Upper lobe of left lung (tissue), 6 donors: Measurements from ENCODE around the gene TXNRD2. TPM values are rescaled to one million over a fixed set of nuclear protein-coding genes. Genes with fewer than 3 reads are reported as not detected.

Source experiments
- ATAC-seq, 2 donors: fragments of 200-7000 bp; cut with Tn5 transposase; one replicate each; pipeline ENCODE4 v1.9.1; 2022; ENCODE audit warnings: mild to moderate bottlenecking in 2 of 2, moderate library complexity in 2 of 2; ENCODE audit not compliant: low FRiP score in 2 of 2
- DNase-seq, 2 donors: peaks; one replicate each; pipeline ENCODE4 v3.0.0-alpha.2; 2019 to 2020
- H3K27ac ChIP-seq, 4 donors: fragments of 200-600 bp; sonication (generic); one replicate each; pipeline ENCODE4 v1.5.1; 2016 to 2019
- H3K27me3 ChIP-seq, 4 donors: fragments of 200-600 bp; sonication (generic); one replicate each; pipeline ENCODE4 v1.5.1; 2017 to 2019
- H3K36me3 ChIP-seq, 4 donors: fragments of 200-600 bp; sonication (generic); one replicate each; pipeline ENCODE4 v1.5.1; 2016 to 2019
- H3K4me1 ChIP-seq, 4 donors: fragments of 200-600 bp; sonication (generic); one replicate each; pipeline ENCODE4 v1.5.1; 2018 to 2019
- H3K4me3 ChIP-seq, 4 donors: fragments of 200-600 bp; sonication (generic); one replicate each; pipeline ENCODE4 v1.5.1; 2017 to 2019; ENCODE audit warnings: mild to moderate bottlenecking in 2 of 4, moderate library complexity in 1 of 4
- H3K9me3 ChIP-seq, 4 donors: fragments of 200-600 bp; sonication (generic); one replicate each; pipeline ENCODE4 v1.5.1; 2018 to 2019
- CTCF ChIP-seq, 6 experiments: fragments of 450-650 bp in 4 of 6; fragments of 200-600 bp in 2 of 6; sonication (generic) in 2 of 6; IDR thresholded peaks; one replicate each; pipeline ENCODE4 v1.5.1; 2016 to 2019; ENCODE audit warnings: antibody characterized with exemption in 6 of 6
- EP300 ChIP-seq, 4 donors: sonication (generic); formaldehyde crosslinking; IDR thresholded peaks; one replicate each; pipeline ENCODE4 v1.5.1; 2017; ENCODE audit warnings: antibody characterized with exemption in 4 of 4, control low read depth in 2 of 4
- POLR2A ChIP-seq, 4 donors: fragments of 450-650 bp; IDR thresholded peaks; one replicate each; pipeline ENCODE4 v1.5.1; 2016 to 2017; ENCODE audit warnings: antibody characterized with exemption in 4 of 4, mild to moderate bottlenecking in 2 of 4
- POLR2AphosphoS5 ChIP-seq, 2 donors: sonication (generic); formaldehyde crosslinking; IDR thresholded peaks; one replicate each; pipeline ENCODE4 v1.5.1; 2017; ENCODE audit warnings: antibody characterized with exemption in 2 of 2
- WGBS, 2 donors: methylation state at CpG; one replicate each; pipeline ENCODE4 v1.1.5; 2017 to 2018; 5-methylcytosine and 5-hydroxymethylcytosine counted together
- total RNA-seq, 6 donors: library from RNA; depleted of rRNA in 4 of 6; stranded (reverse); fragments of >200 nt in 4 of 6; gene quantifications; one replicate each; pipeline versions ENCODE4 v1.1.0 to v1.2.1, GENCODE V29; 2016 to 2021
- donor health status: DM: no; HTN: no; CAD: no; lungs with moderate emphysema.
- donor health status: DM: no; HTN: yes; CAD: no; lungs with severe emphysema.

TXNRD2 gene
- total RNA-seq, 6 donors from 2014 or later, result 29.6 to 78.6 (median 49.3) TPM

- Histone ChIP-seq H3K9me3 (no peaks in the 10 kb centered on the region), H3K36me3 (peaks cover 0 to under 1% (median 0%) of the 10 kb centered on the region in 4 donors), H3K4me3 (peak overlapping the region; percentile 62 to 94 (median 84)), H3K27me3 (no peaks in the 10 kb centered on the region), H3K27ac (peak overlapping the region; percentile 80 to 89 (median 86)), H3K4me1 (peaks cover 15 to 54% (median 27%) of the 10 kb centered on the region in 4 donors)
- TF ChIP-seq CTCF (IDR thresholded peaks at IDR 0.05) (no peak), POLR2A (IDR thresholded peaks at IDR 0.05) (peak in 2 of 4 donors; percentile 40 to 73), POLR2AphosphoS5 (IDR thresholded peaks at IDR 0.05) (peak; percentile 26 to 68)
- ATAC-seq (peak; percentile 67 to 95), DNase-seq (peak; percentile 83 to 96)
- 0 to 1% methylated on average over 28 to 31 of the region's 76 CpGs for WGBS, 2 donors
Observed at GRCh38 chr22:19986410-19987341, 45.1 kb upstream of the TXNRD2 start.

GRCh38 chr22:19986011-19986409 lies 44.4 kb upstream of the TXNRD2 start:
- Histone ChIP-seq H3K9me3 (no peaks in the 10 kb centered on the region), H3K27me3 (no peaks in the 10 kb centered on the region), H3K27ac (peak overlapping the region in 2 of 4 donors; percentile 87 to 89), H3K4me1 (peaks cover 14 to 54% (median 24%) of the 10 kb centered on the region in 4 donors), H3K4me3 (peak overlapping the region; percentile 62 to 94 (median 84)), H3K36me3 (peaks cover 0 to 7% (median 3%) of the 10 kb centered on the region in 4 donors)
- DNase-seq (peak in 1 of 2 donors; percentile 34), ATAC-seq (no peak)
- TF ChIP-seq EP300 (IDR thresholded peaks at IDR 0.05), result no peak
- TF ChIP-seq POLR2A (IDR thresholded peaks at IDR 0.05), result no peak
- no peak for TF ChIP-seq CTCF (IDR thresholded peaks at IDR 0.05)
- no peak for TF ChIP-seq POLR2AphosphoS5 (IDR thresholded peaks at IDR 0.05)
- 75 to 83% methylated on average over 1 to 2 of the region's 2 CpGs for WGBS, 2 donors

GRCh38 chr22:19984851-19985811 lies 43.5 kb upstream of the TXNRD2 start:
- 87 to 91% methylated on average over 10 to 11 of the region's 11 CpGs for WGBS, 2 donors
- peaks cover 0 to 16% (median 7%) of the 10 kb centered on the region in 4 donors for H3K36me3 ChIP-seq
- H3K9me3 ChIP-seq, result no peaks in the 10 kb centered on the region
- TF ChIP-seq POLR2AphosphoS5 (IDR thresholded peaks at IDR 0.05), result no peak
- no peak for TF ChIP-seq EP300 (IDR thresholded peaks at IDR 0.05)
- TF ChIP-seq POLR2A (IDR thresholded peaks at IDR 0.05), result no peak
- no peak for TF ChIP-seq CTCF (IDR thresholded peaks at IDR 0.05)
- H3K27me3 ChIP-seq, result no peaks in the 10 kb centered on the region
- H3K4me3 ChIP-seq, result peak overlapping the region in 1 of 4 donors; percentile 94
- no peak for ATAC-seq
- DNase-seq, result peak in 1 of 2 donors; percentile 37
- peak overlapping the region in 1 of 4 donors; percentile 7 for H3K27ac ChIP-seq
- H3K4me1 ChIP-seq, result peaks cover 14 to 54% (median 23%) of the 10 kb centered on the region in 4 donors

- ATAC-seq, result no peak
- WGBS, 2 donors, result 86 to 95% methylated on average over 10 to 19 of the region's 19 CpGs
- TF ChIP-seq EP300 (IDR thresholded peaks at IDR 0.05), result no peak
- TF ChIP-seq CTCF (IDR thresholded peaks at IDR 0.05), result no peak
- no peak for TF ChIP-seq POLR2AphosphoS5 (IDR thresholded peaks at IDR 0.05)
- TF ChIP-seq POLR2A (IDR thresholded peaks at IDR 0.05), result no peak
- DNase-seq, result peak in 1 of 2 donors; percentile 60
- Histone ChIP-seq H3K4me1 (peaks cover 14 to 54% (median 23%) of the 10 kb centered on the region in 4 donors), H3K4me3 (no peak overlapping the region), H3K9me3 (no peaks in the 10 kb centered on the region), H3K27me3 (no peaks in the 10 kb centered on the region), H3K27ac (peak overlapping the region in 2 of 4 donors; percentile 27 to 44), H3K36me3 (peaks cover 0 to 25% (median 11%) of the 10 kb centered on the region in 4 donors)
Observed at GRCh38 chr22:19984201-19984753, 42.7 kb upstream of the TXNRD2 start.
